ENCODE data around the gene PTPN9. TPM values are rescaled to one million over a fixed set of nuclear protein-coding genes. Genes with fewer than 3 reads are reported as not detected.

PTPN9 gene
- total RNA-seq (2014; rRNA removed), result 9.1 and 15.7 TPM in 2 replicates
- Bru-seq, nascent RNA, result percentile 57 among the genes with signal in this experiment
- percentile 57 among the genes with signal in this experiment for BruChase-seq, experiment 1, labeled RNA remaining after a 6-hour chase
- BruChase-seq, experiment 2, labeled RNA remaining after a 2-hour chase, result percentile 54 among the genes with signal in this experiment
- long read RNA-seq, full-length matches to known transcripts, result 49 of 65 reads
- long read RNA-seq, partial matches to known transcripts, result 6 of 65 reads
- long read RNA-seq, other reads (novel, unspliced or antisense), result 10 of 65 reads

DNA sequence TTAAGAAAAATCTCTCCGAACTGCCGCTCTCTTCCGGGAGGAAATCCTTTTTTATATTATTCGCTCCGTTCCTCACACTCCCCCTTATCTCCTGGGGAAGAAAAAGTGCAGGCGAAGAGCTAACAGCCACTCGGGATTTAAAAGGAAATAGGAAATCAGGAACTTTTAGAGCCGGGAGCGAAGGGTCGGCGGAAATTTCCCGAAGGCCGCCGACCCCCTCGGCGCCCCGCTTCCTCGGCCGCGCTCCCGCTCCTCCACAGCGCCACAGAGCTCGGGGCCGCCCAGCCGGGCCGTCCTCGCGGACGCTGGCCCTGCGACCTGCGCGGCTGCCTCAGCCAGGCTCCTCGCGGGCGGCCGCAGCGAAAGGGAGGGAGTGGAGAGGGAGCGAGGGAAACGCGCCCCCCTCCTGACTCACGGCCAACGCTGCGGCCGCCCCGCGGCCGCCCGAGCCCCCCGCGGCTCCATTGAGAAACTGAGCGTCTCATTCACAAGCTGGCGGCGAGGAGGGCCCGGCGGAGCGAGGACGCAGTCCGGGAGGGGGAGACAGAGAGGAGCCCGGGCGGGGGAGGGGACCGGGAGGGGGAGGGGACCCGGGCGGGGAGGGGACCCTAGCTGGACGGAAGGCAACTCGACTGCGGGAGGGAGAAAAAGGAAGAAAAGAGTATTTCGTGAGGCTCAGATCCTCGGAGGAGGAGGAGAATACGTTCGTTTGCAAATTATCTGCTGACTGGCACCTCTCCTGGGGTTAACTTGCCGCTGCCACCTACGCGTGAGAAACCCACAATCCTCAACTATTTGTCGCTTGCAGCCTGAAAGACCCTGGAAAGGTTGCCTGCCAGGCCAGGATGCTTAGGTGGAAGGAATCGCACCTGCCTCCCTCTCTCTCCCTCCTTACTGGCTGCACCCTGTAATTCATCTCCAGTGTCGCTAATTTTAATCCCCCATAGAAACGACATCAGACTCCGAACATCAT, at the start of gene PTPN9:
PTPN9 (minus strand) TSS at position 368 of the 973 bp plus-strand sequence. CDS start 539 bp downstream, outside the sequence.
- ATAC-seq, result peak; percentile 70
- H3K27ac ChIP-seq (ENCODE audit: low read length), result peak within 1 kb of the TSS; percentile 26
- H3K4me2 ChIP-seq (ENCODE audit: low read length), result peak within 1 kb of the TSS; percentile 93
- no peaks in the 10 kb centered on the region for H4K20me1 ChIP-seq (ENCODE audit: low read length)
- no TSS peak for BruUV-seq (replicated peaks)
- H3K9me3 ChIP-seq (ENCODE audit: low read length), result no peaks in the 10 kb centered on the region
- H3K9ac ChIP-seq (ENCODE audit: low read length), result peak within 1 kb of the TSS; percentile 91
- no peaks in the 10 kb centered on the region for H3K9me2 ChIP-seq (replicated peaks; ENCODE audit: low read length)
- intact Hi-C loops (cut with micrococcal nuclease), result loop anchor here (2.0 to 5.0 kb wide), 2 partner anchors 48 to 122 kb away; partner anchors contain the start of gene SNUPN
- H2AFZ ChIP-seq (ENCODE audit: low read length), result peak within 1 kb of the TSS; percentile 91
- no peaks in the 10 kb centered on the region for H3F3A ChIP-seq (ENCODE audit: low read length, unreplicated experiment)
- POLR2A ChIA-PET (ENCODE audit: unreplicated experiment), result interaction anchor here (0.9 kb wide), 1 partner anchor 11 kb away, joined by 9 read pairs; no protein-coding TSS in a partner anchor
- peak within 1 kb of the TSS; percentile 97 for H3K4me3 ChIP-seq (ENCODE audit: low read length)
- no peaks in the 10 kb centered on the region for H3K36me3 ChIP-seq (ENCODE audit: low read depth, low read length)
- no peak for TF ChIP-seq EZH2 (IDR thresholded peaks at IDR 0.05; ENCODE audit: low read length, unreplicated experiment)
- TF ChIP-seq, protein P1, sequence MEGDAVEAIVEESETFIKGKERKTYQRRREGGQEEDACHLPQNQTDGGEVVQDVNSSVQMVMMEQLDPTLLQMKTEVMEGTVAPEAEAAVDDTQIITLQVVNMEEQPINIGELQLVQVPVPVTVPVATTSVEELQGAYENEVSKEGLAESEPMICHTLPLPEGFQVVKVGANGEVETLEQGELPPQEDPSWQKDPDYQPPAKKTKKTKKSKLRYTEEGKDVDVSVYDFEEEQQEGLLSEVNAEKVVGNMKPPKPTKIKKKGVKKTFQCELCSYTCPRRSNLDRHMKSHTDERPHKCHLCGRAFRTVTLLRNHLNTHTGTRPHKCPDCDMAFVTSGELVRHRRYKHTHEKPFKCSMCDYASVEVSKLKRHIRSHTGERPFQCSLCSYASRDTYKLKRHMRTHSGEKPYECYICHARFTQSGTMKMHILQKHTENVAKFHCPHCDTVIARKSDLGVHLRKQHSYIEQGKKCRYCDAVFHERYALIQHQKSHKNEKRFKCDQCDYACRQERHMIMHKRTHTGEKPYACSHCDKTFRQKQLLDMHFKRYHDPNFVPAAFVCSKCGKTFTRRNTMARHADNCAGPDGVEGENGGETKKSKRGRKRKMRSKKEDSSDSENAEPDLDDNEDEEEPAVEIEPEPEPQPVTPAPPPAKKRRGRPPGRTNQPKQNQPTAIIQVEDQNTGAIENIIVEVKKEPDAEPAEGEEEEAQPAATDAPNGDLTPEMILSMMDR (conservative IDR thresholded peaks at IDR 0.05; ENCODE audit: low read depth, low read length), result peak; percentile 42; the same call in 1 of the 2 replicates
- DNase-seq, result peak; percentile 65
- H3K27me3 ChIP-seq (ENCODE audit: low read length), result no peaks in the 10 kb centered on the region
- H3K4me1 ChIP-seq (ENCODE audit: insufficient read depth, low read length), result peaks cover 13% of the 10 kb centered on the region
- CTCF ChIA-PET, result interaction anchor here (0.6 to 1.1 kb wide), 4 partner anchors 20 to 70 kb away, joined by 3 to 9 read pairs (median 5); partner anchors contain the start of gene IMP3
- H3K79me2 ChIP-seq (ENCODE audit: low read length), result peaks cover 41% of the 10 kb centered on the region

GRCh38 chr15:75625542-75626347, 46.6 kb upstream of the PTPN9 start, which contains the start of gene SNUPN:
Gene SNUPN, minus strand, starts transcription at chr15:75625725. Its CDS starts 4,674 bp downstream, at chr15:75621051.
- no peak for TF ChIP-seq EZH2phosphoT487 (IDR thresholded peaks at IDR 0.05; ENCODE audit: borderline replicate concordance, low read length)
- TF ChIP-seq EZH2 (IDR thresholded peaks at IDR 0.05; ENCODE audit: low read length, unreplicated experiment), result no peak
- TF ChIP-seq, protein P1 (conservative IDR thresholded peaks at IDR 0.05; ENCODE audit: low read depth, low read length), result no peak
- Histone ChIP-seq H3K9me3 (ENCODE audit: low read length) (no peaks in the 10 kb centered on the region), H3K36me3 (ENCODE audit: low read depth, low read length) (no peaks in the 10 kb centered on the region), H4K20me1 (ENCODE audit: low read length) (no peaks in the 10 kb centered on the region), H2AFZ (ENCODE audit: low read length) (peak within 1 kb of the TSS; percentile 100), H3K4me1 (ENCODE audit: insufficient read depth, low read length) (peaks cover 24% of the 10 kb centered on the region), H3K79me2 (ENCODE audit: low read length) (no peaks in the 10 kb centered on the region), H3F3A (ENCODE audit: low read length, unreplicated experiment) (peaks cover 15% of the 10 kb centered on the region), H3K9me2 (replicated peaks; ENCODE audit: low read length) (no peaks in the 10 kb centered on the region), H3K27ac (ENCODE audit: low read length) (peak within 1 kb of the TSS; percentile 78), H3K9ac (ENCODE audit: low read length) (peak within 1 kb of the TSS; percentile 86), H3K4me3 (ENCODE audit: low read length) (peak within 1 kb of the TSS; percentile 93), H3K4me2 (ENCODE audit: low read length) (peak within 1 kb of the TSS; percentile 98), H3K27me3 (ENCODE audit: low read length) (no peaks in the 10 kb centered on the region)
- POLR2A ChIA-PET (ENCODE audit: unreplicated experiment), result interaction anchor here (0.5 to 1.5 kb wide), 4 partner anchors 13 to 175 kb away, joined by 3 to 16 read pairs (median 4); no protein-coding TSS in a partner anchor
- intact Hi-C loops (cut with micrococcal nuclease), result loop anchor here (5.0 kb wide), 1 partner anchor 48 kb away; the partner anchor contains the start of gene PTPN9
- ATAC-seq, result peak; percentile 73
- DNase-seq, result peak; percentile 80
- TSS peak; percentile 91 for BruUV-seq (replicated peaks)
- CTCF ChIA-PET, result interaction anchor here (0.7 kb wide), 1 partner anchor 178 kb away, joined by 8 read pairs; no protein-coding TSS in a partner anchor

Data from PC-3 (cell line).